Central memory CD8-positive, alpha-beta T cell (primary cell): Measurements from ENCODE around the gene CLIP2.

Experiments used
- ATAC-seq: fragments of 150-1000 bp; cut with Tn5 transposase; replicated peaks from 2 replicates; pipeline ENCODE4 v1.10.0; 2022; ENCODE audit warnings: mild to moderate bottlenecking, moderate FRiP score, moderate number of reproducible peaks; ENCODE audit not compliant: poor library complexity, severe bottlenecking; ENCODE audit errors: extremely low read depth
- DNase-seq, 2 donors: peaks; one replicate each; pipeline ENCODE4 v3.0.0; 2021; ENCODE audit warnings: low spot score in 2 of 2
- H3K27ac Mint-ChIP-seq: one replicate; pipeline ENCODE4 v1.8.0; 2022; ENCODE audit warnings: low read depth, mild to moderate bottlenecking, moderate library complexity, mixed read lengths
- H3K27me3 Mint-ChIP-seq: one replicate; pipeline ENCODE4 v1.8.0; 2022; ENCODE audit warnings: mixed read lengths
- H3K36me3 Mint-ChIP-seq: one replicate; pipeline ENCODE4 v1.8.0; 2022; ENCODE audit warnings: mild to moderate bottlenecking, moderate library complexity, mixed read lengths; ENCODE audit not compliant: insufficient read depth
- H3K4me1 Mint-ChIP-seq: one replicate; pipeline ENCODE4 v1.8.0; 2022; ENCODE audit warnings: mixed read lengths
- H3K4me3 Mint-ChIP-seq: one replicate; pipeline ENCODE4 v1.8.0; 2022; ENCODE audit warnings: mild to moderate bottlenecking, moderate library complexity, mixed read lengths
- H3K9me3 Mint-ChIP-seq: one replicate; pipeline ENCODE4 v1.8.0; 2022; ENCODE audit warnings: mixed read lengths

Gene CLIP2

DNA sequence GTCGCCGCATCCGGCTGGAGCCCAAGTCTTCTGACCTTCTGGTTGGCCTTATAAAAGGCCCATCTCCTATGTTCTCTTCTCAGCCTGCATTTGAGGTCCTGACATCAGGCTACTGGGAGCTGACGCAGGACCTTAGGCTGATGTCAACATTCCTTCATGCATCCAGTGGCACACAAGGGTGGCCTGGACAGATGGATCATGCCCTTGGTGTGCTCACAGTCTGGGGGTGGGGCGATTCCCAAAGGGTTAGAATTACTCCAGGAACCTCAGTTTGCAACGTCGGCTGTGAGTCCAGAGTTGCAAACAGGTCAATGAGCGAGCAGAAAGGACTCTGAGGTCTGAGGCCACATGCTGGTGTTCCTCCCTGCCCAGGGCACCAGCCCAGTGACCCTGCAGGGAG, 8.2 kb upstream of the CLIP2 start:
- no peaks in the 10 kb centered on the region for H3K9me3 Mint-ChIP-seq
- H3K27ac Mint-ChIP-seq: no peak overlapping the region
- no peaks in the 10 kb centered on the region for H3K4me1 Mint-ChIP-seq
- H3K4me3 Mint-ChIP-seq: no peak overlapping the region
- DNase-seq (no peak), ATAC-seq (no peak)
- H3K36me3 Mint-ChIP-seq: no peaks in the 10 kb centered on the region
- H3K27me3 Mint-ChIP-seq: peaks cover 12% of the 10 kb centered on the region

GRCh38 chr7:74282748-74283459, 6.3 kb upstream of the CLIP2 start:
- H3K27ac Mint-ChIP-seq: no peak overlapping the region
- H3K9me3 Mint-ChIP-seq: no peaks in the 10 kb centered on the region
- H3K4me3 Mint-ChIP-seq: no peak overlapping the region
- no peaks in the 10 kb centered on the region for H3K36me3 Mint-ChIP-seq
- DNase-seq: no peak
- H3K27me3 Mint-ChIP-seq: peaks cover 12% of the 10 kb centered on the region
- ATAC-seq: no peak
- H3K4me1 Mint-ChIP-seq: peaks cover under 1% of the 10 kb centered on the region

- Mint-ChIP-seq H3K27ac (no peak overlapping the region), H3K27me3 (peaks cover 12% of the 10 kb centered on the region), H3K4me1 (peaks cover 11% of the 10 kb centered on the region), H3K4me3 (no peak overlapping the region), H3K36me3 (no peaks in the 10 kb centered on the region), H3K9me3 (no peaks in the 10 kb centered on the region)
- no peak for ATAC-seq
- DNase-seq: no peak
Observed at GRCh38 chr7:74283858-74284447, 5.3 kb upstream of the CLIP2 start.

DNA sequence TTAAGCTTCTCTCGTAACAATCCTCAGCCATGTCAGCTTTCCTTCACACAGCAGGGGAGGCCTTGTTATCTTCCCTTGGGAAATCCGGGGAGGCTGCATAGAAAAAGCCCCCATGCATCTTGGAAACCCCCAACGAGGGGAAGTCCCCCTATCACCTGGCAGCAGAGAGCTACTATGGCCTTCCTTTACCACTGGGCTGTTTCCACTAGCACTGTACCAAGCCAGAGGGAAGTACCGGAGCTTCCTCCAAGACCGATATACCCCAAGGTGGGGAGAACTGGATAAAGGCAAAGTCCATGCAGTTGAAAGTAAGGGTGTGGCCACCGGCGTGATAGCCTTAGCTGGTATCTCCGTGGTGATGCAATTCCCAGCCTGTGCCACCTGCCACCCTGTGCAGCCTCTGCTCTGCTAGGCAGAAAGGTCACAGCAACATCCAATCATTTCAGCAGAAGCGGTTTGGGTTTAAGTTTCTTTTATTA, 4.4 kb upstream of the CLIP2 start:
- ATAC-seq (no peak), DNase-seq (no peak)
- Mint-ChIP-seq H3K27me3 (peaks cover 12% of the 10 kb centered on the region), H3K4me1 (peaks cover 14% of the 10 kb centered on the region), H3K27ac (no peak overlapping the region), H3K36me3 (no peaks in the 10 kb centered on the region), H3K9me3 (no peaks in the 10 kb centered on the region), H3K4me3 (no peak overlapping the region)

DNA sequence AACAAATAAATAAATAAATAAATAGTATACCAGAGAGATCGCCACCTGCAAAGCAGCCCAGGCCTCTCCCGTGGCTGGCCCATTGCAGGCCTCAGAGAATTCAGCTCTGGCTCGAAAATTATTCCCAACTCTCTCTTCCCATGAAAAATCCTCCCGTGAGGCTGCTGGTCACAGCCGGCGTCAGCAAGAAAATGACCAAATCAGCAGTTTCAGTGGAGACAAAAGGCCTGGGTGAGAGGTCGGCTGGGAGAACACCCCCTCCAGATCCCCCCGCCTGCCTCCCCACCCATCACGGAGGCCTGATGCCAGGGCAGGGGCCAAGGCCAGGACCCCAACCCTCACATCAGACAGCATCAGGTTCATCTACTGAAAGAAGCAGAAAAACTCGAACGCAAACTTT, 3.1 kb upstream of the CLIP2 start:
- DNase-seq (no peak), ATAC-seq (no peak)
- H3K4me3 Mint-ChIP-seq: no peak overlapping the region
- H3K36me3 Mint-ChIP-seq: no peaks in the 10 kb centered on the region
- no peak overlapping the region for H3K27ac Mint-ChIP-seq
- no peaks in the 10 kb centered on the region for H3K9me3 Mint-ChIP-seq
- H3K4me1 Mint-ChIP-seq: peaks cover 21% of the 10 kb centered on the region
- peaks cover 12% of the 10 kb centered on the region for H3K27me3 Mint-ChIP-seq

GRCh38 chr7:74287303-74288033, 1.7 kb upstream of the CLIP2 start:
- Mint-ChIP-seq H3K4me1 (peaks cover 21% of the 10 kb centered on the region), H3K27me3 (peaks cover 12% of the 10 kb centered on the region), H3K36me3 (no peaks in the 10 kb centered on the region), H3K9me3 (no peaks in the 10 kb centered on the region), H3K27ac (no peak overlapping the region), H3K4me3 (peak overlapping the region; percentile 79)
- ATAC-seq: no peak
- DNase-seq: no peak

GRCh38 chr7:74288034-74288881, 949 bp upstream of the CLIP2 start:
- peaks cover 8% of the 10 kb centered on the region for H3K27me3 Mint-ChIP-seq
- H3K27ac Mint-ChIP-seq: peak overlapping the region; percentile 67
- ATAC-seq (no peak), DNase-seq (no peak)
- H3K4me3 Mint-ChIP-seq: peak overlapping the region; percentile 79
- peaks cover 27% of the 10 kb centered on the region for H3K4me1 Mint-ChIP-seq
- no peaks in the 10 kb centered on the region for H3K36me3 Mint-ChIP-seq
- H3K9me3 Mint-ChIP-seq: no peaks in the 10 kb centered on the region

- Mint-ChIP-seq H3K27ac (no peak overlapping the region), H3K4me3 (peak overlapping the region; percentile 79), H3K9me3 (no peaks in the 10 kb centered on the region), H3K36me3 (no peaks in the 10 kb centered on the region), H3K4me1 (peaks cover 30% of the 10 kb centered on the region), H3K27me3 (no peaks in the 10 kb centered on the region)
- peak; percentile 49 for ATAC-seq
- DNase-seq: peak; percentile 26 to 35
Observed at GRCh38 chr7:74289659-74290552, 699 bp downstream of the CLIP2 start.

DNA sequence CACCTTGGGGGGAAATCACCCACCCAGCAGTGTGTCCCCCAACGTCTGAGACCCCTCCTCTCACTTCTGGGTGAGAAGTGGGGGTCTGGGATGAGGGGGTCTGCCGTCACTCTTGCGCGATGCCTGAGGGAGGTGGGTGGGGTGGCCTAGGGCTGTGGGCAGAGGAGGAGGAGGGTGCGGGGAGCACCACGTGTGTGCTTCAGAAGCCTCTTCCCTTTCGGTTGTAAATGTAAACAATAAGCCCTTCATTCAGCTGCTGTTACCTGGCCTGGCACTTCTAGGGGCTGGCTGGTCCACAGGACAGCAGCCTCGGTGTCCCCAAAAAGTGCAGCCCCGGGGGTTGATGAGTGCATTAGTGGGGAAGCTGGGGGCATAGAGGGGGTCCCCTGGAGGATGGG, 1.3 kb downstream of the CLIP2 start:
- peak overlapping the region; percentile 79 for H3K4me3 Mint-ChIP-seq
- DNase-seq (no peak), ATAC-seq (no peak)
- peaks cover 30% of the 10 kb centered on the region for H3K4me1 Mint-ChIP-seq
- H3K27ac Mint-ChIP-seq: no peak overlapping the region
- no peaks in the 10 kb centered on the region for H3K36me3 Mint-ChIP-seq
- no peaks in the 10 kb centered on the region for H3K27me3 Mint-ChIP-seq
- no peaks in the 10 kb centered on the region for H3K9me3 Mint-ChIP-seq

DNA sequence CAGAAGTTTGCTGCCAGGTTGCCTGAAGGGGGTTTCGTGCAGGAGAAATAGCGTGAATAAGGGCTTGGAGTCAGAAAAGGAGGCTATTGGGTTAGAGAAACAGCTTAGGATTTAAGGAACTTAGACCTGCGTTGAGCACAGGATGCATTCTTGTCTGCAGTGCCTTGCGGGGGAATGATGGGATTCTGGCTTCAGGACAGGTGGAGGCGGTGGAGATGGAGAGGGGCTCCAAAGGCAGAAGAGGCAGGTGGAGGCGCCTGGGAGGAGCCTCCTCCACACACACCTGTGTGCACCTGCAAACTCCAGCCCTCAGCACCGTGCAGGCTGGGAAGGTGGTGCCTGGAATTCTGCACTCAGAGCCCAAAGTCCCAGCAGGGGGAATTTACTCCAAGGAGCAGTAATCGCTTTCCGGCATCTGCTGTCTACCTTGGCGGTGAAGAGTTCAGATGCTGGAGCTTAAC, 1.8 kb downstream of the CLIP2 start:
- ATAC-seq (no peak), DNase-seq (no peak)
- Mint-ChIP-seq H3K4me1 (peaks cover 30% of the 10 kb centered on the region), H3K27me3 (no peaks in the 10 kb centered on the region), H3K36me3 (no peaks in the 10 kb centered on the region), H3K27ac (no peak overlapping the region), H3K9me3 (no peaks in the 10 kb centered on the region), H3K4me3 (peak overlapping the region; percentile 79)

DNA sequence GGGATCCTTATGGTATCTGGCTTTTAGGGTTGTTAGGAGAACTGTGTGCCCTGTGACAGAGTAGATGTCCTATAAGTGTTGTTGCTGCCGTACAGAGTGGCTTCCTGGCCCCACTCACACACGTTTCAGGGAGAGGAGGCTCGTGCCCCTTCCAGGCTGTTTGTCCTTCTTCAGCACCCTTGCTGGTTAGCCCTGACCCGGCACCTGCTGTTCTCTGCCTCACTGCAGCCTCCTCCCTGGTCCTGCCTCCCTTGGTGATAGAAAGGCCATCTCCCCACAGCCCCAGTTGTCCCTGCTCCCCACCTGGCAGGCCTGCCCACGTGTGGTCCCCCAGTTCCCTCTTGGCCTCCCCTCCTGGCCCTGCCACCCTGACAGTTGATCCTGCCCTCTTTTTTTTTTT, 2.3 kb downstream of the CLIP2 start:
- ATAC-seq (no peak), DNase-seq (no peak)
- H3K9me3 Mint-ChIP-seq: no peaks in the 10 kb centered on the region
- peaks cover 30% of the 10 kb centered on the region for H3K4me1 Mint-ChIP-seq
- no peaks in the 10 kb centered on the region for H3K36me3 Mint-ChIP-seq
- peak overlapping the region; percentile 9 for H3K4me3 Mint-ChIP-seq
- no peaks in the 10 kb centered on the region for H3K27me3 Mint-ChIP-seq
- no peak overlapping the region for H3K27ac Mint-ChIP-seq
